Measurements from ENCODE around the gene AHSP.

GRCh38 chr16:31483081-31483480 is 44.6 kb upstream of the AHSP start, which contains the start of gene SLC5A2:
- TF ChIP-seq CTCF (IDR thresholded peaks at IDR 0.05) (no peak), EP300 (IDR thresholded peaks at IDR 0.05) (no peak), POLR2A (IDR thresholded peaks at IDR 0.05) (no peak)
